Endothelial cell of umbilical vein (primary cell): ENCODE results near the gene TRAK1. TPM values are rescaled to one million over a fixed set of nuclear protein-coding genes. Genes with fewer than 3 reads are reported as not detected.

ENCODE experiments used
- BruUV-seq: library from RNA; stranded (reverse); fragments of 400-500 nt; replicated peaks from 2 replicates; lab custom pipeline; 2021; lab: Mats Ljungman, UMichigan
- CTCF ChIA-PET: fragments of 300-600, 350-600 bp; sonication (Branson Sonifier 250); formaldehyde crosslinking; loops from one replicate; lab custom pipeline; 2021; ENCODE audit warnings: antibody characterized with exemption, inconsistent platforms; lab: Charles Lee
- POLR2A ChIA-PET: fragments of 300-600, 350-600 bp; sonication (Branson Sonifier 250); formaldehyde crosslinking; loops from one replicate; lab custom pipeline; 2021; ENCODE audit warnings: antibody characterized with exemption, inconsistent platforms; lab: Charles Lee
- DNase-seq: peaks from one replicate; pipeline ENCODE4 v3.0.0-alpha.2; 2011; ENCODE audit warnings: low read depth, low spot score
- FAIRE-seq: peaks from 2 replicates; lab custom pipeline; 2011; peaks lifted over from hg19 to GRCh38; lab: Jason Lieb, UNC
- H2AFZ ChIP-seq: 2 replicates; pipeline ENCODE4 v1.6.0; 2012; ENCODE audit warnings: low read depth, low read length, control low read depth, inconsistent platforms
- H3K27ac ChIP-seq: 2 replicates; pipeline ENCODE4 v1.5.1; 2011; ENCODE audit warnings: low read depth, mild to moderate bottlenecking, control low read depth, low read length, moderate library complexity; ENCODE audit not compliant: insufficient read depth
- H3K27me3 ChIP-seq, 2 experiments: 2 replicates each; pipeline versions ENCODE4 v1.6.0 to v1.6.1; 2011; ENCODE audit warnings: low read length in 2 of 2, mixed read lengths in 1 of 2; ENCODE audit not compliant: control insufficient read depth in 2 of 2, insufficient read depth in 2 of 2
- H3K36me3 ChIP-seq, 2 experiments: 2 replicates in 1 of 2; 3 replicates in 1 of 2; pipeline ENCODE4 v1.5.1; 2011; ENCODE audit warnings: low read length in 2 of 2, mild to moderate bottlenecking in 1 of 2, moderate library complexity in 1 of 2; ENCODE audit not compliant: control insufficient read depth in 2 of 2, insufficient read depth in 2 of 2; ENCODE audit errors: extremely low read depth in 1 of 2
- H3K4me1 ChIP-seq: 3 replicates; pipeline ENCODE4 v1.5.1; 2011; ENCODE audit warnings: mild to moderate bottlenecking, low read length; ENCODE audit not compliant: control insufficient read depth, insufficient read depth; ENCODE audit errors: extremely low read depth
- H3K4me2 ChIP-seq: 2 replicates; pipeline ENCODE4 v1.6.1; 2011; ENCODE audit warnings: low read length, control low read depth, mixed read lengths; ENCODE audit not compliant: insufficient read depth
- H3K4me3 ChIP-seq, 3 experiments: fragments of 200-600 bp in 1 of 3; sonication (generic), shearing (Covaris generic) in 1 of 3; replicated peaks in 1 of 3; 2 replicates each; pipeline ENCODE4 v1.5.1; 2011 to 2016; ENCODE audit warnings: control low read depth in 3 of 3, low read length in 3 of 3, mild to moderate bottlenecking in 2 of 3, inconsistent platforms in 1 of 3, low read depth in 1 of 3, moderate library complexity in 1 of 3; ENCODE audit not compliant: insufficient read depth in 1 of 3
- H3K79me2 ChIP-seq: 2 replicates; pipeline ENCODE4 v1.6.0; 2012; ENCODE audit warnings: low read length, inconsistent platforms; ENCODE audit not compliant: control insufficient read depth, insufficient read depth
- H3K9ac ChIP-seq: replicated peaks from 2 replicates; pipeline ENCODE3; 2011; ENCODE audit warnings: low read length, control low read depth; ENCODE audit not compliant: insufficient read depth; ENCODE audit errors: extremely low read depth
- H3K9me1 ChIP-seq: replicated peaks from 3 replicates; pipeline ENCODE4 v1.6.0; 2011; ENCODE audit warnings: mild to moderate bottlenecking, low read length; ENCODE audit not compliant: control insufficient read depth, insufficient read depth; ENCODE audit errors: extremely low read depth
- H3K9me3 ChIP-seq: replicated peaks from 2 replicates; pipeline ENCODE4 v1.5.1; 2012; ENCODE audit warnings: low read length, inconsistent platforms; ENCODE audit not compliant: control insufficient read depth, insufficient read depth
- H4K20me1 ChIP-seq: replicated peaks from 2 replicates; pipeline ENCODE3; 2011; ENCODE audit warnings: mild to moderate bottlenecking, low read length; ENCODE audit not compliant: control insufficient read depth, insufficient read depth; ENCODE audit errors: extremely low read depth
- CTCF ChIP-seq, 2 donors: IDR thresholded peaks; 1 replicate in 1 of 2; 2 replicates in 1 of 2; pipeline ENCODE4 v1.5.1; 2011; ENCODE audit warnings: low read length in 2 of 2, mild to moderate bottlenecking in 2 of 2, moderate library complexity in 2 of 2, control low read depth in 1 of 2, inconsistent platforms in 1 of 2, low read depth in 1 of 2; ENCODE audit not compliant: insufficient read depth in 1 of 2; ENCODE audit errors: extremely low read depth in 1 of 2
- EZH2 ChIP-seq: IDR thresholded peaks from 2 replicates; pipeline ENCODE4 v1.6.1; 2012; ENCODE audit warnings: borderline replicate concordance, low read depth, mild to moderate bottlenecking, moderate library complexity, low read length, inconsistent platforms; ENCODE audit not compliant: severe bottlenecking
- FOS ChIP-seq: IDR thresholded peaks from 2 replicates; pipeline ENCODE4 v1.6.1; 2011; ENCODE audit warnings: mild to moderate bottlenecking, low read length, moderate library complexity, borderline replicate concordance; ENCODE audit not compliant: insufficient read depth
- GATA2 ChIP-seq: IDR thresholded peaks from 2 replicates; pipeline ENCODE4 v1.7.0; 2011; ENCODE audit warnings: low read depth, mild to moderate bottlenecking, moderate library complexity, mixed read lengths, low read length; ENCODE audit not compliant: insufficient read length, insufficient read depth
- JUN ChIP-seq: IDR thresholded peaks from 2 replicates; pipeline ENCODE4 v1.6.1; 2011; ENCODE audit warnings: borderline replicate concordance, low read depth; ENCODE audit not compliant: insufficient read length, insufficient read depth
- MAX ChIP-seq: IDR thresholded peaks from 2 replicates; pipeline ENCODE4 v1.6.1; 2011; ENCODE audit not compliant: insufficient read depth, insufficient read length
- MYC ChIP-seq: IDR thresholded peaks from one replicate; pipeline ENCODE4 v1.6.1; 2011; ENCODE audit warnings: mild to moderate bottlenecking, low read depth, low read length
- POLR2A ChIP-seq: IDR thresholded peaks from 2 replicates; pipeline ENCODE4 v1.6.1; 2012; ENCODE audit warnings: low read depth, mild to moderate bottlenecking, control low read depth, low read length
- POLR2AphosphoS5 ChIP-seq: IDR thresholded peaks from 2 replicates; pipeline ENCODE4 v1.6.1; 2012; ENCODE audit warnings: low read depth, mild to moderate bottlenecking, control low read depth, low read length, moderate library complexity; ENCODE audit not compliant: insufficient read depth
- dilution Hi-C: fragments of 300-500 bp; cut with MboI; formaldehyde crosslinking; loops from one replicate; pipeline ENCODE4 v1.15.0; 2019; ENCODE audit warnings: low sequenced_read_pairs; ENCODE audit not compliant: extremely low pct_ligation_motif_present
- intact Hi-C: fragments of 100-400 bp; cut with micrococcal nuclease; formaldehyde crosslinking; loops from one replicate; pipeline ENCODE4 v1.10.0; 2022
- polyA plus RNA-seq, 4 experiments: library from polyadenylated mRNA; depleted of rRNA in 3 of 4; stranded (reverse) in 3 of 4; unstranded in 1 of 4; fragments of >200 nt; gene quantifications; 2 replicates each; pipeline versions ENCODE4 v1.2.1 to v1.2.3, GENCODE V29; 2011 to 2012; ENCODE audit warnings: missing spikeins in 1 of 4
- total RNA-seq: library from RNA; stranded (reverse); gene quantifications from 2 replicates; pipeline ENCODE4 v1.2.3, GENCODE V29; 2021

The TRAK1 gene
- total and polyA plus RNA-seq, 2 donors (not counting 3 experiments of a cell fraction or from before 2014, with no cell fraction given): 38.5 to 59.6 TPM

- TF ChIP-seq GATA2: no peak
- TF ChIP-seq EZH2: no peak
- no peaks in the 10 kb centered on the region for H3K9me3 ChIP-seq
These were observed 39.0 kb upstream of the TRAK1 start for GRCh38 chr3:42052132-42052483.

GRCh38 chr3:42052484-42053351 lies 38.4 kb upstream of the TRAK1 start:
- peak overlapping the region; percentile 77 for H3K9ac ChIP-seq
- TSS peak; percentile 65 for BruUV-seq
- ChIA-PET POLR2A (interaction anchor here (0.9 to 2.2 kb wide), 5 partner anchors 9 to 46 kb away, joined by 3 to 9 read pairs (median 9); no protein-coding TSS in a partner anchor), CTCF (interaction anchor here (0.7 to 2.8 kb wide), 11 partner anchors 8 to 54 kb away, joined by 3 to 17 read pairs (median 7); no protein-coding TSS in a partner anchor)
- H3K4me1 ChIP-seq: peaks cover 23% of the 10 kb centered on the region
- dilution Hi-C loops (no loop called here), intact Hi-C loops (loop anchor here (1.0 kb wide), 3 partner anchors 9 to 20 kb away; no protein-coding TSS in a partner anchor)
- H3K9me1 ChIP-seq: no peaks in the 10 kb centered on the region
- H3K36me3 ChIP-seq: no peaks in the 10 kb centered on the region
- TF ChIP-seq MAX (no peak), GATA2 (peak; percentile 62), JUN (peak; percentile 73), CTCF (IDR thresholded peaks at IDR 0.05; ENCODE audit: extremely low read depth in 1 of 2, insufficient read depth in 1 of 2, low read depth in 1 of 2, low read length in 2 of 2) (no peak), MYC (no peak), FOS (peak; percentile 49), POLR2AphosphoS5 (peak; percentile 18), EZH2 (no peak), POLR2A (no peak)
- no peak overlapping the region for H2AFZ ChIP-seq
- H3K27me3 ChIP-seq: no peaks in the 10 kb centered on the region
- H4K20me1 ChIP-seq: no peaks in the 10 kb centered on the region
- peaks cover 50% of the 10 kb centered on the region for H3K79me2 ChIP-seq
- peak overlapping the region; percentile 45 for H3K4me2 ChIP-seq
- peak; percentile 94 for FAIRE-seq
- peak overlapping the region; percentile 93 for H3K27ac ChIP-seq
- peak overlapping the region in 1 of 3 experiments; percentile 9 for H3K4me3 ChIP-seq
- H3K9me3 ChIP-seq: no peaks in the 10 kb centered on the region
- DNase-seq: peak; percentile 97

More at GRCh38 chr3:42052132-42052483, 39.0 kb upstream of the TRAK1 start:
- Histone ChIP-seq H3K9me1 (no peaks in the 10 kb centered on the region), H3K27me3 (no peaks in the 10 kb centered on the region), H3K9ac (peak overlapping the region; percentile 44), H3K79me2 (peaks cover 44% of the 10 kb centered on the region), H2AFZ (no peak overlapping the region), H3K4me3 (no peak overlapping the region), H3K4me1 (peaks cover 23% of the 10 kb centered on the region), H3K4me2 (peak overlapping the region; percentile 45), H3K27ac (peak overlapping the region; percentile 93), H3K36me3 (no peaks in the 10 kb centered on the region), H4K20me1 (no peaks in the 10 kb centered on the region)
- DNase-seq (no peak), FAIRE-seq (no peak)
- POLR2A ChIA-PET: interaction anchor here (1.3 to 2.2 kb wide), 3 partner anchors 8 to 27 kb away, joined by 3 to 9 read pairs (median 9); no protein-coding TSS in a partner anchor
- intact Hi-C loops (loop anchor here (1.0 kb wide), 3 partner anchors 9 to 20 kb away; no protein-coding TSS in a partner anchor), dilution Hi-C loops (no loop called here)
- TSS peak; percentile 62 for BruUV-seq
- CTCF ChIA-PET: interaction anchor here (0.7 to 2.8 kb wide), 9 partner anchors 8 to 48 kb away, joined by 3 to 17 read pairs (median 8); no protein-coding TSS in a partner anchor
